Skeletal muscle satellite cell (primary cell): ENCODE data around the gene DISP1.

ENCODE experiments used
- H3K27me3 ChIP-seq: 2 replicates; pipeline ENCODE4 v1.7.0; 2013; ENCODE audit warnings: low read length; ENCODE audit not compliant: control insufficient read depth, insufficient read depth
- H3K36me3 ChIP-seq: 2 replicates; pipeline ENCODE4 v1.7.0; 2013; ENCODE audit warnings: mild to moderate bottlenecking, control low read depth, low read length; ENCODE audit not compliant: insufficient read depth
- H3K4me1 ChIP-seq: 2 replicates; pipeline ENCODE4 v1.7.0; 2013; ENCODE audit warnings: low read length; ENCODE audit not compliant: control insufficient read depth, insufficient read depth
- H3K4me2 ChIP-seq: 2 replicates; pipeline ENCODE4 v1.7.0; 2013; ENCODE audit warnings: mild to moderate bottlenecking, low read length
- H3K4me3 ChIP-seq: 2 replicates; pipeline ENCODE4 v1.7.0; 2013; ENCODE audit warnings: low read length
- H3K9ac ChIP-seq: 2 replicates; pipeline ENCODE4 v1.7.0; 2013; ENCODE audit warnings: mild to moderate bottlenecking, low read depth, low read length, moderate library complexity
- H3K9me3 ChIP-seq: replicated peaks from 2 replicates; pipeline ENCODE4 v1.7.0; 2013; ENCODE audit warnings: mild to moderate bottlenecking, control low read depth, low read length

Gene DISP1

GRCh38 chr1:222784371-222784770 is 30.5 kb upstream of the DISP1 start:
- Histone ChIP-seq H3K4me2 (no peak overlapping the region), H3K27me3 (peaks cover 11% of the 10 kb centered on the region)

GRCh38 chr1:222784916-222785315 is 29.9 kb upstream of the DISP1 start:
- Histone ChIP-seq H3K9me3 (no peaks in the 10 kb centered on the region), H3K4me3 (no peak overlapping the region), H3K4me2 (no peak overlapping the region)

More at GRCh38 chr1:222784371-222784770, 30.5 kb upstream of the DISP1 start:
- Histone ChIP-seq H3K4me1 (no peaks in the 10 kb centered on the region), H3K36me3 (no peaks in the 10 kb centered on the region), H3K4me3 (no peak overlapping the region), H3K9ac (no peak overlapping the region), H3K9me3 (no peaks in the 10 kb centered on the region)

DNA sequence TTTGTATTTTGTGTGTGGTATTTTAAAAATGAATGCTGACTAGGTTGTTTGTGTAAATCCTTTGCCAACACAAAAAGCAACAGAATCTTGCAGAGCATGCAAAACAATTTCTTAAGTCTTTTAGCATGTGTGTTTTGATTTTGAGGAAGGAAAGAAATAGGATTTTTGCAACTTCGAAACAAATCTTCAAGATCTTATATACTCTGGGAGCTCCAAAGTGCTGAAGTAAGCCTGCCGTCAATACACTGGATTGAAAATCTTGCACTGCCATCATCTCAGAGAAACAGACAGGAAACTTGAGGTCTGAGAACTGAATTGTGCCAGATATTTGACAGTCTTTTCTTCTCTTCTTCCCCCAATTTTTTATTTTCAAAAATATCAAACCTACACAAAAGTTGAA is 29.3 kb upstream of the DISP1 start:
- Histone ChIP-seq H3K4me1 (no peaks in the 10 kb centered on the region), H3K36me3 (no peaks in the 10 kb centered on the region), H3K9me3 (no peaks in the 10 kb centered on the region), H3K27me3 (peaks cover 11% of the 10 kb centered on the region), H3K4me3 (no peak overlapping the region), H3K4me2 (no peak overlapping the region), H3K9ac (no peak overlapping the region)

More at GRCh38 chr1:222784916-222785315, 29.9 kb upstream of the DISP1 start:
- Histone ChIP-seq H3K36me3 (no peaks in the 10 kb centered on the region), H3K27me3 (peaks cover 11% of the 10 kb centered on the region), H3K4me1 (no peaks in the 10 kb centered on the region), H3K9ac (no peak overlapping the region)

DNA sequence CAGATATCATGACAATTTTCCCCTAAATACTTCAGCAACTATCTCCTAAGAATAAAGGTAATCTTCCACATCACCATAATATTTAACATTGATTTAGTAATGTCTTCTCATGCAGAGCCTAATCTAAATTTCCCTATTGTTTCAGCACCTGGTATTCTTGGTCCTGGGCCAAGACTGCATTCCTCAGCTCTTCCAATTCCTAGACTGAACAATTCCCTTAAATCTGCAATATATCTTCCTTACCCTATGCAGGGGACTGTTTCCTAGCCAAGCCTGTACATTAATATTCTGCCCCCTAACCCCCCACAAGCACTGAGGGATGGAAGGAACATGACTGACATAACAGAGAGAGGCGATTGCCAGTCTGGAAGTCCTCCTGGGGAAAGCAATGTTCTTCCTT is 28.7 kb upstream of the DISP1 start:
- Histone ChIP-seq H3K9ac (no peak overlapping the region), H3K36me3 (no peaks in the 10 kb centered on the region), H3K9me3 (no peaks in the 10 kb centered on the region), H3K4me3 (no peak overlapping the region), H3K4me2 (no peak overlapping the region), H3K4me1 (no peaks in the 10 kb centered on the region), H3K27me3 (peaks cover 11% of the 10 kb centered on the region)

DNA sequence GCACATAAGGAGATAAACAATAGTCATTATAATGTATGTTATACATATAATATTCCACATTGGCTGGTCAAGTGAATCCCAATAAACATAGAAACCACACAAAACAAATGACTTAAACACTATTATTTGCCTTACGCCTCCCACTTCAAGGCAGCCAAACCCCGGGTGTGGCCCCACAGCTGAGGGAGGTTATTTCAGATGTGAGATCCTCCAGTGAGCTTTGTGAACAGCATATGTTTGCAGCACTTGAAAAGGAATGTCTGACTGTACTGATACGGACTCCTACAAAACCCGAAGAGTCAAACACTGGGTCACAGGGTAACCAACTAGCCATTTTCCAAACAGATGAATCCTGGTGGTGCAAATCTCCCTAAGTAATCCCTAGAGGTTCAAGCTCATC is 27.1 kb upstream of the DISP1 start:
- no peaks in the 10 kb centered on the region for H3K9me3 ChIP-seq
- no peak overlapping the region for H3K9ac ChIP-seq
- peaks cover 11% of the 10 kb centered on the region for H3K27me3 ChIP-seq
- no peaks in the 10 kb centered on the region for H3K36me3 ChIP-seq
- no peak overlapping the region for H3K4me3 ChIP-seq
- H3K4me2 ChIP-seq: no peak overlapping the region
- no peaks in the 10 kb centered on the region for H3K4me1 ChIP-seq

- H3K4me3 ChIP-seq: no peak overlapping the region
- H3K4me2 ChIP-seq: no peak overlapping the region
Measured at GRCh38 chr1:222788402-222789156, 26.3 kb upstream of the DISP1 start.

GRCh38 chr1:222790115-222790514 is 24.7 kb upstream of the DISP1 start:
- Histone ChIP-seq H3K9ac (no peak overlapping the region), H3K4me2 (no peak overlapping the region), H3K36me3 (no peaks in the 10 kb centered on the region), H3K4me1 (no peaks in the 10 kb centered on the region), H3K4me3 (no peak overlapping the region), H3K27me3 (no peaks in the 10 kb centered on the region), H3K9me3 (no peaks in the 10 kb centered on the region)

More at GRCh38 chr1:222788402-222789156, 26.3 kb upstream of the DISP1 start:
- Histone ChIP-seq H3K36me3 (no peaks in the 10 kb centered on the region), H3K9ac (no peak overlapping the region), H3K4me1 (no peaks in the 10 kb centered on the region), H3K27me3 (peaks cover 11% of the 10 kb centered on the region), H3K9me3 (no peaks in the 10 kb centered on the region)

DNA sequence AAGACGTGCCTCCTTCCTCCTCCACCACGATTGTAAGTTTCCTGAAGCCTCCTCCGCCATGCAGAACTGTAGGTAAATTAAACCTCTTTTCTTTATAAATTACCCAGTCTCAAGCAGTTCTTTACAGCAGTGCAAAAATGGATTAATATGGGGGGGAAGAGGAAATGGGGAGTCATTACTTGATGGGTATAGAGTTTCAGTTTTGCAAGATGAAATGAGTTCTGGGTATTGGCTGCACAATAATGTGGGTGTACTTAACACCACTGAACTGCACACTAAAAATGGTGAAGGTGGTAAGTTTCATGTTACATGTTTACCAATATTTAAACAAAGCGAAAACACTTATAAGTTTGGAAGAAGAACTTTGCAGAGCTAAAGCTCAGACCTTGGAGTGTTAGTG is 24.3 kb upstream of the DISP1 start:
- Histone ChIP-seq H3K4me1 (no peaks in the 10 kb centered on the region), H3K36me3 (no peaks in the 10 kb centered on the region), H3K4me3 (no peak overlapping the region), H3K9me3 (no peaks in the 10 kb centered on the region), H3K4me2 (no peak overlapping the region), H3K27me3 (no peaks in the 10 kb centered on the region), H3K9ac (no peak overlapping the region)

- H3K4me3 ChIP-seq: no peak overlapping the region
- no peaks in the 10 kb centered on the region for H3K36me3 ChIP-seq
- no peak overlapping the region for H3K4me2 ChIP-seq
- no peak overlapping the region for H3K9ac ChIP-seq
- no peaks in the 10 kb centered on the region for H3K4me1 ChIP-seq
- H3K9me3 ChIP-seq: no peaks in the 10 kb centered on the region
- no peaks in the 10 kb centered on the region for H3K27me3 ChIP-seq
Measured at GRCh38 chr1:222791006-222791710, 23.7 kb upstream of the DISP1 start.

DNA sequence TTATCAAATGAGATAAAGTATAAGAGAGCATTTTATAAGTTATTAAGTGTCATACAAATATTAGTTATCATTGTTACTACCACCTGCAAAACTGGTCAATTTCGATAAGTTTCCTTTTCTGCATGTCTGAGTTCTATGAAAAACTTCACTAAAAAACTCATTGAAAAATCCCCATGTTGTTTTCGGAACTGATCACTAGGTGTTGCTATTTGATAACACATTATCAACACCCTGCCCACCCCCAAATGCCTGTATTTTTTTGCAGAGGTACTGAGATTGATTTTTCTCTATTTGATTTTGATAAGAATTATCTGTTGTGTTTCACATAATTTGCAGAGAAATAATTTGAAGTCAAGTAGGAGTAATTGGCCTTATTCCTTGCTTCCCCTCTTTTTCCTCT is 22.1 kb upstream of the DISP1 start:
- no peaks in the 10 kb centered on the region for H3K36me3 ChIP-seq
- no peak overlapping the region for H3K4me2 ChIP-seq
- H3K9ac ChIP-seq: no peak overlapping the region
- no peaks in the 10 kb centered on the region for H3K27me3 ChIP-seq
- H3K4me1 ChIP-seq: no peaks in the 10 kb centered on the region
- H3K4me3 ChIP-seq: no peak overlapping the region
- H3K9me3 ChIP-seq: no peaks in the 10 kb centered on the region

GRCh38 chr1:222794656-222795474 is 20.0 kb upstream of the DISP1 start:
- Histone ChIP-seq H3K4me2 (no peak overlapping the region), H3K4me1 (no peaks in the 10 kb centered on the region), H3K27me3 (no peaks in the 10 kb centered on the region), H3K36me3 (no peaks in the 10 kb centered on the region), H3K9ac (no peak overlapping the region), H3K4me3 (no peak overlapping the region), H3K9me3 (no peaks in the 10 kb centered on the region)
